Measurements from ENCODE around the gene PIM2.

PIM2 gene

DNA sequence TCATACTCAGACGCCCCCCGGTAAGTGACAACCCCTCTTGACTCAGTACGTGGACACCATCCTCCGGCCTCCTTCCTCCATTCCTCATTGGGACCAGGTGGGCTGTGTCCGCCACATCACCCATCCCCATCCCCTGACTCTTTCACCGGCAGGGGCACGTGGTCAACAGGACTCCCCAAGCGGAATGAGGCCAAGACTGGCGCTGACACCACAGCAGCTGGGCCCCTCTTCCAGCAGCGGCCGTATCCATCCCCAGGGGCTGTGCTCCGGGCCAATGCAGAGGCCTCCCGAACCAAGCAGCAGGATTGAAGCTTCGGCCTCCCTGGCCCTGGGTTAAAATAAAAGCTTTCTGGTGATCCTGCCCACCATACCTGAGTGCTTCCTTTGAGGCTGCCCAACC, 16.0 kb downstream of the PIM2 start:
- Histone ChIP-seq H3K27me3 (ENCODE audit: insufficient read depth, low read length) (no peaks in the 10 kb centered on the region), H3K9ac (ENCODE audit: low read length) (no peak overlapping the region), H4K12ac (ENCODE audit: low read depth, low read length) (no peak overlapping the region), H2AK5ac (ENCODE audit: low read length) (no peak overlapping the region), H2BK120ac (ENCODE audit: insufficient read depth, low read length, poor library complexity) (no peak overlapping the region), H3K4me1 (ENCODE audit: control insufficient read depth in 1 of 2, insufficient read depth in 2 of 2, low read length in 2 of 2) (peaks cover 0 to 3% of the 10 kb centered on the region in 2 experiments), H3K36me3 (ENCODE audit: control insufficient read depth in 1 of 2, insufficient read depth in 2 of 2, low read length in 2 of 2) (peaks cover 53 to 58% of the 10 kb centered on the region in 2 experiments), H3K79me2 (ENCODE audit: control insufficient read depth, insufficient read depth, low read length, poor library complexity) (peaks cover 2% of the 10 kb centered on the region), H3K18ac (ENCODE audit: low read length) (no peak overlapping the region), H3K23ac (ENCODE audit: low read length) (no peak overlapping the region), H2AFZ (ENCODE audit: insufficient read depth, low read length, poor library complexity) (no peak overlapping the region), H2BK12ac (ENCODE audit: low read length) (no peak overlapping the region), H3K14ac (ENCODE audit: low read length) (no peak overlapping the region), H3K4me2 (ENCODE audit: low read length) (no peak overlapping the region), H3K79me1 (ENCODE audit: low read length) (peaks cover 5% of the 10 kb centered on the region), H4K8ac (ENCODE audit: low read depth, low read length) (no peak overlapping the region), H3K9me3 (ENCODE audit: insufficient read depth, low read depth, low read length) (no peaks in the 10 kb centered on the region), H2BK5ac (ENCODE audit: low read depth, low read length, poor library complexity) (no peak overlapping the region), H3K27ac (ENCODE audit: low read depth, low read length) (no peak overlapping the region), H3K4me3 (ENCODE audit: low read depth, low read length) (no peak overlapping the region), H4K91ac (ENCODE audit: low read depth, low read length) (no peak overlapping the region), H3K4ac (ENCODE audit: low read depth, low read length) (no peak overlapping the region)
- DNase-seq: no peak
- no CpG with 5 or more reads among the region's 14 CpGs for WGBS (ENCODE audit: extremely low coverage, insufficient coverage, insufficient read length)

DNA sequence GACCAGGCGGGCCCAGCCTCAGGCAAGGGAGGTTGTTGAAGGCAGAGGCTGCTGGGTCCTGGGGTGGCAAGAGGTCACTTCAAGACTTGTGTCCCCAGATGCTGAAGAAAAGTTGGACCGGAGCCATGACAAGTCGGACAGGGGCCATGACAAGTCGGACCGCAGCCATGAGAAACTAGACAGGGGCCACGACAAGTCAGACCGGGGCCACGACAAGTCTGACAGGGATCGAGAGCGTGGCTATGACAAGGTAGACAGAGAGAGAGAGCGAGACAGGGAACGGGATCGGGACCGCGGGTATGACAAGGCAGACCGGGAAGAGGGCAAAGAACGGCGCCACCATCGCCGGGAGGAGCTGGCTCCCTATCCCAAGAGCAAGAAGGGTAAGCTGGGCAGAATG, 16.7 kb downstream of the PIM2 start:
- WGBS (ENCODE audit: extremely low coverage, insufficient coverage, insufficient read length): no CpG with 5 or more reads among the region's 20 CpGs

DNA sequence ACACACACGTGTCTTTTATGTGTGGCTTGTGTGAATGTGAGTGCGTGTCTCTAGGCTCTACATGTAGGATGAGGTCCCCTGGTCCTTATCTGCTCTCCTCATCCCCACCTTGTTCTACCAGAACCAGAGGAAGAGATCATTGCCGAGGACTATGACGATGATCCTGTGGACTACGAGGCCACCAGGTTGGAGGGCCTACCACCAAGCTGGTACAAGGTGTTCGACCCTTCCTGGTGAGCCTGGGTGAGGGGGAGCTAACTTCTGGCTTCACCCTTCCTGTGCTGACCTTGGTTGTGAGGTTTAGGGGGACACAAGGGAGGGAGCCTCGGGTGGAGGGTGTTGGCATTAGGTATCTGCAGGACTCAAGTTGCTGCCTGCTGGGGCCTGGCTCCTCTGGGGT, 17.8 kb downstream of the PIM2 start:
- H4K91ac ChIP-seq (ENCODE audit: low read depth, low read length): no peak overlapping the region
- DNase-seq: no peak
- H3K36me3 ChIP-seq (ENCODE audit: control insufficient read depth in 1 of 2, insufficient read depth in 2 of 2, low read length in 2 of 2): peaks cover 46 to 48% of the 10 kb centered on the region in 2 experiments
- no peak overlapping the region for H2AK5ac ChIP-seq (ENCODE audit: low read length)
- H2BK120ac ChIP-seq (ENCODE audit: insufficient read depth, low read length, poor library complexity): no peak overlapping the region
- no peak overlapping the region for H3K14ac ChIP-seq (ENCODE audit: low read length)
- H3K79me2 ChIP-seq (ENCODE audit: control insufficient read depth, insufficient read depth, low read length, poor library complexity): peaks cover 5% of the 10 kb centered on the region
- H3K27me3 ChIP-seq (ENCODE audit: insufficient read depth, low read length): no peaks in the 10 kb centered on the region
- no peaks in the 10 kb centered on the region for H3K9me3 ChIP-seq (ENCODE audit: insufficient read depth, low read depth, low read length)
- no peak overlapping the region for H3K4me2 ChIP-seq (ENCODE audit: low read length)
- no peak overlapping the region for H2BK12ac ChIP-seq (ENCODE audit: low read length)
- no peak overlapping the region for H3K27ac ChIP-seq (ENCODE audit: low read depth, low read length)
- H3K9ac ChIP-seq (ENCODE audit: low read length): no peak overlapping the region
- H4K12ac ChIP-seq (ENCODE audit: low read depth, low read length): no peak overlapping the region
- H3K18ac ChIP-seq (ENCODE audit: low read length): no peak overlapping the region
- no peak overlapping the region for H3K4ac ChIP-seq (ENCODE audit: low read depth, low read length)
- no peak overlapping the region for H3K23ac ChIP-seq (ENCODE audit: low read length)
- H3K4me1 ChIP-seq (ENCODE audit: control insufficient read depth in 1 of 2, insufficient read depth in 2 of 2, low read length in 2 of 2): peaks cover 0 to 6% of the 10 kb centered on the region in 2 experiments
- no CpG with 5 or more reads among the region's 7 CpGs for WGBS (ENCODE audit: extremely low coverage, insufficient coverage, insufficient read length)
- H4K8ac ChIP-seq (ENCODE audit: low read depth, low read length): no peak overlapping the region
- H3K4me3 ChIP-seq (ENCODE audit: low read depth, low read length): no peak overlapping the region
- peaks cover 9% of the 10 kb centered on the region for H3K79me1 ChIP-seq (ENCODE audit: low read length)
- H2AFZ ChIP-seq (ENCODE audit: insufficient read depth, low read length, poor library complexity): no peak overlapping the region
- H2BK5ac ChIP-seq (ENCODE audit: low read depth, low read length, poor library complexity): no peak overlapping the region

More for the DNA sequence above, 16.7 kb downstream of the PIM2 start:
- Histone ChIP-seq H3K4ac (ENCODE audit: low read depth, low read length) (no peak overlapping the region), H3K4me3 (ENCODE audit: low read depth, low read length) (no peak overlapping the region), H3K14ac (ENCODE audit: low read length) (no peak overlapping the region), H4K12ac (ENCODE audit: low read depth, low read length) (no peak overlapping the region), H3K4me1 (ENCODE audit: control insufficient read depth in 1 of 2, insufficient read depth in 2 of 2, low read length in 2 of 2) (peaks cover 0 to 3% of the 10 kb centered on the region in 2 experiments), H3K18ac (ENCODE audit: low read length) (no peak overlapping the region), H4K91ac (ENCODE audit: low read depth, low read length) (no peak overlapping the region), H2AFZ (ENCODE audit: insufficient read depth, low read length, poor library complexity) (no peak overlapping the region), H3K27me3 (ENCODE audit: insufficient read depth, low read length) (no peaks in the 10 kb centered on the region), H3K79me1 (ENCODE audit: low read length) (peaks cover 9% of the 10 kb centered on the region), H3K9me3 (ENCODE audit: insufficient read depth, low read depth, low read length) (no peaks in the 10 kb centered on the region), H4K8ac (ENCODE audit: low read depth, low read length) (no peak overlapping the region), H3K23ac (ENCODE audit: low read length) (no peak overlapping the region), H2BK120ac (ENCODE audit: insufficient read depth, low read length, poor library complexity) (no peak overlapping the region), H2BK12ac (ENCODE audit: low read length) (no peak overlapping the region), H3K4me2 (ENCODE audit: low read length) (no peak overlapping the region), H3K27ac (ENCODE audit: low read depth, low read length) (no peak overlapping the region), H3K79me2 (ENCODE audit: control insufficient read depth, insufficient read depth, low read length, poor library complexity) (peaks cover 5% of the 10 kb centered on the region), H2AK5ac (ENCODE audit: low read length) (no peak overlapping the region), H3K9ac (ENCODE audit: low read length) (no peak overlapping the region), H2BK5ac (ENCODE audit: low read depth, low read length, poor library complexity) (no peak overlapping the region), H3K36me3 (ENCODE audit: control insufficient read depth in 1 of 2, insufficient read depth in 2 of 2, low read length in 2 of 2) (peaks cover 53 to 55% of the 10 kb centered on the region in 2 experiments)
- no peak for DNase-seq

DNA sequence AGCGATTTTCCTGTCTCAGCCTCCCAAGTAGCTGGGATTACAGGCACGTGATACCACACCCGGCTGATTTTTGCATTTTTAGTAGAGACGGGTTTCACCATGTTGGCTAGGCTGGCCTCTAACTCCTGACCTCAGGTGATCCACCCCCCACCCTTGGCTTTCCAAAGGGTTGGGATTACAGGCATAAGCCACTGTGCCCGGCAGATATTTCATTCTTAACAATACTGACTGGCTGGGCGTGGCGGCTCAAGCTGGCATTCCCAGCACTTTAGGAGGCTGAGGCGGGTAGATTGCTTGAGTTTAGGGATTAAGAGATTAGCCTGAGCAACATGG, 19.8 kb downstream of the PIM2 start:
- Histone ChIP-seq H2BK120ac (ENCODE audit: insufficient read depth, low read length, poor library complexity) (no peak overlapping the region), H2AK5ac (ENCODE audit: low read length) (no peak overlapping the region), H3K4me1 (ENCODE audit: control insufficient read depth in 1 of 2, insufficient read depth in 2 of 2, low read length in 2 of 2) (peaks cover 0 to 6% of the 10 kb centered on the region in 2 experiments), H4K8ac (ENCODE audit: low read depth, low read length) (no peak overlapping the region), H3K4me2 (ENCODE audit: low read length) (no peak overlapping the region), H3K23ac (ENCODE audit: low read length) (no peak overlapping the region), H3K27me3 (ENCODE audit: insufficient read depth, low read length) (no peaks in the 10 kb centered on the region), H2AFZ (ENCODE audit: insufficient read depth, low read length, poor library complexity) (no peak overlapping the region), H3K27ac (ENCODE audit: low read depth, low read length) (no peak overlapping the region), H3K9ac (ENCODE audit: low read length) (no peak overlapping the region), H3K9me3 (ENCODE audit: insufficient read depth, low read depth, low read length) (no peaks in the 10 kb centered on the region), H3K79me2 (ENCODE audit: control insufficient read depth, insufficient read depth, low read length, poor library complexity) (peaks cover 5% of the 10 kb centered on the region), H4K91ac (ENCODE audit: low read depth, low read length) (no peak overlapping the region), H3K36me3 (ENCODE audit: control insufficient read depth in 1 of 2, insufficient read depth in 2 of 2, low read length in 2 of 2) (peaks cover 29 to 34% of the 10 kb centered on the region in 2 experiments), H3K18ac (ENCODE audit: low read length) (no peak overlapping the region), H3K79me1 (ENCODE audit: low read length) (peaks cover 9% of the 10 kb centered on the region), H3K14ac (ENCODE audit: low read length) (no peak overlapping the region), H3K4ac (ENCODE audit: low read depth, low read length) (peak overlapping the region; percentile 55), H4K12ac (ENCODE audit: low read depth, low read length) (no peak overlapping the region), H2BK12ac (ENCODE audit: low read length) (no peak overlapping the region), H3K4me3 (ENCODE audit: low read depth, low read length) (no peak overlapping the region), H2BK5ac (ENCODE audit: low read depth, low read length, poor library complexity) (no peak overlapping the region)
- no CpG with 5 or more reads among the region's 8 CpGs for WGBS (ENCODE audit: extremely low coverage, insufficient coverage, insufficient read length)
- DNase-seq: no peak

All from trophoblast cell (in vitro differentiated cells and primary cell).